BE2C (cell line): Measurements from ENCODE around the gene FRMPD4.

Experiments used
- DNase-seq: peaks from one replicate; pipeline ENCODE4 v3.0.0-alpha.2; 2020
- H3K27me3 ChIP-seq: fragments of 250-450 bp; sonication (Bioruptor Pico); 2 replicates; pipeline ENCODE4 v1.5.1; 2020; ENCODE audit warnings: mild to moderate bottlenecking
- H3K36me3 ChIP-seq: fragments of 250-450 bp; sonication (Bioruptor Pico); 2 replicates; pipeline ENCODE4 v1.5.1; 2020; ENCODE audit warnings: mild to moderate bottlenecking
- H3K4me1 ChIP-seq: fragments of 250-450 bp; sonication (Bioruptor Pico); 2 replicates; pipeline ENCODE4 v1.5.1; 2020
- H3K4me3 ChIP-seq: 2 replicates; pipeline ENCODE4 v1.5.1; 2011; ENCODE audit warnings: low read depth, low read length
- H3K9me3 ChIP-seq: fragments of 250-450 bp; sonication (Bioruptor Pico); 2 replicates; pipeline ENCODE4 v1.5.1; 2020
- CTCF ChIP-seq: IDR thresholded peaks from 2 replicates; pipeline ENCODE4 v1.5.1; 2012; ENCODE audit warnings: mild to moderate bottlenecking, low read depth, low read length

Gene FRMPD4

GRCh38 chrX:12711435-12712040, 573.3 kb downstream of the FRMPD4 start:
- TF ChIP-seq CTCF: no peak
- DNase-seq: no peak
- no peaks in the 10 kb centered on the region for H3K9me3 ChIP-seq
- no peaks in the 10 kb centered on the region for H3K36me3 ChIP-seq
- no peaks in the 10 kb centered on the region for H3K4me1 ChIP-seq
- no peaks in the 10 kb centered on the region for H3K27me3 ChIP-seq
- H3K4me3 ChIP-seq: no peak overlapping the region

GRCh38 chrX:12716574-12716973, 578.3 kb downstream of the FRMPD4 start:
- DNase-seq: no peak
- Histone ChIP-seq H3K4me1 (no peaks in the 10 kb centered on the region), H3K9me3 (no peaks in the 10 kb centered on the region), H3K27me3 (peaks cover 6% of the 10 kb centered on the region; the same call in 1 of the 2 replicates), H3K36me3 (no peaks in the 10 kb centered on the region), H3K4me3 (no peak overlapping the region)
- TF ChIP-seq CTCF: no peak

GRCh38 chrX:12719837-12720236, 581.6 kb downstream of the FRMPD4 start:
- Histone ChIP-seq H3K4me1 (no peaks in the 10 kb centered on the region), H3K9me3 (no peaks in the 10 kb centered on the region), H3K27me3 (peaks cover 10% of the 10 kb centered on the region; the same call in 1 of the 2 replicates), H3K36me3 (no peaks in the 10 kb centered on the region), H3K4me3 (no peak overlapping the region)
- DNase-seq: no peak
- TF ChIP-seq CTCF: no peak

- Histone ChIP-seq H3K4me3 (no peak overlapping the region; the same call in 1 of the 2 replicates), H3K27me3 (peaks cover 10% of the 10 kb centered on the region; the same call in 1 of the 2 replicates), H3K9me3 (no peaks in the 10 kb centered on the region), H3K36me3 (no peaks in the 10 kb centered on the region), H3K4me1 (no peaks in the 10 kb centered on the region)
- DNase-seq: no peak
- TF ChIP-seq CTCF: no peak
Observed at GRCh38 chrX:12721042-12721441, 582.8 kb downstream of the FRMPD4 start.

- Histone ChIP-seq H3K4me1 (no peaks in the 10 kb centered on the region), H3K36me3 (no peaks in the 10 kb centered on the region), H3K9me3 (no peaks in the 10 kb centered on the region), H3K4me3 (no peak overlapping the region), H3K27me3 (peaks cover 10% of the 10 kb centered on the region; the same call in 1 of the 2 replicates)
- TF ChIP-seq CTCF: no peak
- DNase-seq: no peak
Observed at GRCh38 chrX:12722314-12722713, 584.0 kb downstream of the FRMPD4 start.

GRCh38 chrX:12741416-12741815, 603.1 kb downstream of the FRMPD4 start:
- Histone ChIP-seq H3K27me3 (no peaks in the 10 kb centered on the region), H3K4me1 (no peaks in the 10 kb centered on the region), H3K36me3 (no peaks in the 10 kb centered on the region), H3K9me3 (no peaks in the 10 kb centered on the region), H3K4me3 (no peak overlapping the region)
- TF ChIP-seq CTCF: no peak
- DNase-seq: no peak
